NCI-H1417 treated with DMSO at 0.1 percent for 48 hours (cell line): Measurements from ENCODE around the gene WWC2.
"Not testable (repeated sequence)": the region's sequence is repeated elsewhere in the genome, so short reads cannot be mapped to it uniquely, and the experiment has no call there.

Experiments
- DNase-seq: peaks from one replicate; lab custom pipeline; 2025; lab: John Stamatoyannopoulos, UW

WWC2 gene

DNA sequence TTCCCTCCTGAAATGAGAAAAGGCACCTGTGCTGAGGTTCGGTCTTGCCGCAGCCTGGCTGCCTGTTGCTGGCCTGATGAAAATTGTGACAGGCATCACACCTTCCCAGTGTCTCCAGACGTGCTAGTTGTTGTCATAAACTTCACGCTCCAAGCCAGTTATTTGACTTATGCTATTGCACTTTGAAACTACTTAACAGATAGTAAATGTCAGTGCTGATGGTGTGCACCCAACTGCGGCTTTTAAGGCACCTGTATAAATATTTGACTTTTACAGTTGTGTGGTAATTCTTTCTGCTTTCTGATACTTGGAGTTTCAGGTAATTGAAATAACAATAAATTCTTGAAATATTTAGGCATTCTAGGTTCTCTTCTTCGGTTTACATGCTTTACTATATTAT, 1.8 kb downstream of the WWC2 start:
- DNase-seq, result no peak

GRCh38 chr4:183101956-183102480, 3.0 kb downstream of the WWC2 start:
- no peak for DNase-seq

GRCh38 chr4:183105092-183105491, 6.0 kb downstream of the WWC2 start:
- DNase-seq, result no peak

DNA sequence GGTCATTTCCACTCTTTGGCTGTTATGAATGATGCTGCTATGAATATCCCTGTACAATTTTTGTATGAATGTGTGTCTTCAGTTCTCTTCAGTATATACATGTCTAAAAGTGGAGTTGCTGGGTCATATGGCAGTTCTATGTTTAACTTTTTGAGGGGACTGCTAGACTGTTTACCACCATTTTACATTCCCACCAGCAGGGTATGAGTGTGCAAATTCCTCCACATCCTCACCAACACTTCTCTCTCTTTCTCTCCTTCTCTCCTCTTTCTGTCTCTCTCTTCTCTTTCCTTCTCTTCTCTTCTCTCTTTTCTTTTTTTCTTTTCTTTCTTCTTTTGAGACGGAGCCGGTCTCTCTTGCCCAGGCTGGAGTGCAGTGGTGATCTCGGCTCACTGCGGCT, 7.8 kb downstream of the WWC2 start:
- no peak for DNase-seq

GRCh38 chr4:183107891-183108459, 8.9 kb downstream of the WWC2 start:
- DNase-seq, result no peak

DNA sequence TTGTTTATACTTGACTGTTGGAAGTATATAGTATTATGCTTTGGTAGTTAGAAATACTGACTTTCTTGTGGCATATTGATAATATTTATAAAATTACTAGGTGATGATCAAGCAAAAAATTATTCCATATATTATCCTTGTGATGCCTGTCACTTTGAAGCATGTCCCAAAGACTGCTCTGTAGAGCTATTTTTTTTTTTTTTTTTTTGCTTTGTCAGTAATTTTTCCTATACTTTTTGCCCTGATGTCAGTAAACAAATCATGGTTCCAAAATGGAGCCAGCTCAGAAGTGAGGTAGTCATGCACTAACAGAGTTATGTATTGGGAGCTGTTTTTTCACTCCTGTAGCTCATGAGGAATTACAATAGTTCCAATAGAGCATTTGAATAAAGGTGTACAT, 11.2 kb downstream of the WWC2 start:
- no peak for DNase-seq

- DNase-seq, result no peak
Observed at GRCh38 chr4:183111452-183111885, 12.4 kb downstream of the WWC2 start.

- no peak for DNase-seq
Observed at GRCh38 chr4:183118141-183118540, 19.1 kb downstream of the WWC2 start.

DNA sequence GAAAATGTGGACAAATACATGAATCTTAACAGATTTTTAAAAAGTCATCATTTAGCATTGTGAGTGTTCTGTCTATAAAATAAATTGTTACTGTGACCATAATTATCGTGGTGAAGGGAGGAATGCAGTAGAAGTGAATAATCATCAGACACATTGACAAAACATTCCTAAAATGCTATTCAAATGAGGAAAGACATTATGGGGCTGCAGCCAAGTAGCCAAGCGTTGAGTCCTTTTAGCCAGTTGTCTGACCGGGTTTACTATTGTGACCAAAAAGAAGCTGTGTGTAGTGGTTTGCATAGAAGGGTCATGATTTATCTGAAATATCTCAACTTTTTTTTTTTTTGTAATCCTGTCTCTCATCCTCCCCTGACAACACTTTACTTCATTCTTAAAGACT, 19.5 kb downstream of the WWC2 start:
- no peak for DNase-seq

- DNase-seq, result not testable (repeated sequence)
Observed at GRCh38 chr4:183121660-183122059, 22.6 kb downstream of the WWC2 start.

DNA sequence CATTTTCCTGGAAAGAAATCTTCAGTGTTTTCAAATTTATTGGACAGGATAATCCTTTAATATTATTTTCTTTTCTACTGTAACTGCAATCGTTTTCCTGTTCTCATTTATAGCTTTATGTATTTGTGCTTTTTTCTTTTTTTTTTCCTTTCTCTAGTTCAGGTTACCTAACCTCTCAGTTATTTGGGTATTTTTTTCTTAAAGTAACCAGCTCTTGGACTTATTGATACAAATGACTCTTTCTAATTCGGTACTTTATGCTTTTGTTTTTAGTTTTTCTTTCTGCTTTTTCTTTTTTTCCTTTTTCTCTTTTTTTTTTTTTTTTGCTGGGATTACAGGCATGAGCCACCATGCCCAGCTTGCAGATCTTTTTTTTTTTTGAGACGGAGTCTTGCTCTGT, 25.2 kb downstream of the WWC2 start:
- DNase-seq, result no peak

DNA sequence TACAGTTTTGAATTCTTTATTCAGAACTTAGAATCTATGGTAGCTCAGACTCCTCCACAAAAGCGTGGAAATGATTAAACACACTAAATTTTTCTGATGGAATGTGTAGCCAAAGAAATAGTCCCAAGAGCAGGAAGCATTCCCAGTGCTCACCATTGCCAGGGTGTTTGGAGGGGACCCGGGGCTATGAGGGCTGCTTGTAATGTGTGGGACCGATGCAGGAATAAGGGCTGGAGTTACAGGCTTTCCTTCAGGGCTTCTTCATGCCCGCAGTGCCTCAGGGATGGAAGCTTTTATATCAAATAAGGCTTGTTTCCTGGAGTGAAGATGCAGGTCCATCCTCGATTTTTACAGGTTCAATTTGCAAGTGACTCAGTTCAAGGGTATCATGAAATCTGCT, 25.8 kb downstream of the WWC2 start:
- no peak for DNase-seq

GRCh38 chr4:183129125-183129524, 30.1 kb downstream of the WWC2 start:
- DNase-seq, result no peak

DNA sequence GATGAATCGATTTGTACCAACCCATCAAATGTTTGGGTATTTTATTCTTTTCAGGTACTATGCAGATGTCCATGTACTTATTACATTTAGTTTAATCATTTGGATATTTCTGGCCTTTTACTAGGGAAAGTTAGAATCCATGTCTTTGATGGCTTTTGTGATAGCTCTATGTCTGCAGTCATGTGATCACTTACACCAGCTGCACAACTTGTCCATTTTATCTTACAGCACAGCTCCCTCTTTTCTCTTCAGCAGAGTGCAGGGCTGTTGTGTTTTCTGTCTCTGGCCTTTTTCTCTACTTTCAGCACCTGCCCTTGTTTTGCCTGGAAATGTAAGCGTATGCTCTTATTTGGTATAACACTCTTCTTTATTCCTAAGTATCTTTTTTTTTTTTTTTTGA, 30.6 kb downstream of the WWC2 start:
- no peak for DNase-seq

GRCh38 chr4:183130328-183131155, 31.5 kb downstream of the WWC2 start:
- no peak for DNase-seq

GRCh38 chr4:183132081-183132480, 33.0 kb downstream of the WWC2 start:
- DNase-seq, result no peak

GRCh38 chr4:183132865-183133264, 33.8 kb downstream of the WWC2 start:
- no peak for DNase-seq

- DNase-seq, result no peak
Observed at GRCh38 chr4:183136855-183137254, 37.8 kb downstream of the WWC2 start.

DNA sequence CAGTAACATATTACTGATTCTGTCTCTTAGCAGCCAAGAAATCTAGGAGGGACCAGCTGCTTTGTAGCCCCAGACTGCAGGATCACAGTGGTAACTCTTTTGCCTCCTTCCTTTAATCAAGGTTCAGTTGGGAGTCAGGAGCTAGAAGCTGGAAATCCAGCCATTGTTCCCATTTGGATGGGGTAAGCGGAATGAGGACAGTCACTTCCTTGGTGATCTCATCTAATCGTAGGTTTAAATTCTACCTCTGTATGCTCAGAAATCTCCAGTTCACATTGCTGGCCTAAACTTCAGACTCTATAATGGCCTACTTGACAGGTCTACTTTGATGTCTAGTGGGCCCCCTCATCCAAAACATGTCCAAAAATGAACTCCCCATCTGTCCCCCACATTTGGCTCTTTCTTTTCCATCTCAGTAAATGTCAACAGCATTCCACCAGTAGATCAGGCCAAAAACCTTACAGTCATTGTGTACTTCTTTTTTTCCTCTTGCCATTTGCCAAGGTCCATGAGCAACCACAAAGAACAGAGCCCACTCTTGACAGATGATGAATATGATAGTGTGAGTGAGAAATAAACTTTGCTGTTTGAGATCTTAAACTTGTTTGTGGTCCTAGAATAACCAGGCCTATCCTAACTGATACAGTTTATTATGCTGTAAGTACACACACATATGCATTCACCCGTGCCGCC, 40.1 kb downstream of the WWC2 start:
- DNase-seq, result no peak

GRCh38 chr4:183139972-183140570, 41.0 kb downstream of the WWC2 start:
- no peak for DNase-seq

- no peak for DNase-seq
Observed at GRCh38 chr4:183140911-183141320, 41.9 kb downstream of the WWC2 start.

DNA sequence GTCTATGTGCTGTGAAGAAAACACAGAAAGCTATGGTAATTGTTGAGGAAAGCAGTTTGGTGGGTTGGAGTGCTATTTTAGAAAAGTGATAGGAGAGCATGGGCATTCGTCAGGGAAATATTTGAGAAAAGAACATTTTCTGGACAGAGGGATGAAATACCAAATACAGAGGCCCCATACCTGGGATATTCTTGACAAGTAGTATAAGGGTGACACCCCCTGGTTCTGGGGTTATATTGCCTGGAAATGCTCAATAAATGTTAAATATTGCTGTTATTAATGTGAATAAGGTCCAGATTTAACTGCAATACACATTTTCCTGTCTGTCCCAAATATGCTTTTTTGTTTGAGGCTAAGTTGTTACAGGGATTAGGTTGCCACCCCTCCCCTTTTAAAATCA, 42.9 kb downstream of the WWC2 start:
- DNase-seq, result no peak
